ENCODE results near the gene SCAMP2.

Gene SCAMP2

DNA sequence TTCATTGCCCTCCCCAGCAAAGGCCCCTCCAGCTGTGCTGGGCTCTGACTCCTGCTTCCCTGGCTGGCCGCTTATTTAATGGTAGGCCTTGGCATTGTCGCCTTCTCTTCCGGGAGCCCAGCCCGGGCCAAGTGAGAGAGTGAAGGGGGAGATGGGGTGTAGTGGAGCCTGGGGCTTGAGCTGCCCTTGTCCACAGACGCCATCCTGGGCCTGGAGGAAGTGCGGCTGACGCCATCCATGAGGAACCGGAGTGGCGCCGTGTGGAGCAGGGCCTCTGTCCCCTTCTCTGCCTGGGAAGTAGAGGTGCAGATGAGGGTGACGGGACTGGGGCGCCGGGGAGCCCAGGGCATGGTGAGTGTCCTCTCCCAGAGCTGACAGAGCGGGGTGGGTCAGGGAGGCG is 57.2 kb downstream of the SCAMP2 start:
- H3K4me3 ChIP-seq (ENCODE audit: low read depth in 1 of 5, low read length in 5 of 5) = no peak overlapping the region
- peaks cover 4 to 29% (median 23%) of the 10 kb centered on the region in 5 donors for H3K27me3 ChIP-seq (ENCODE audit: control insufficient read depth in 5 of 5, insufficient read depth in 4 of 5, low read length in 5 of 5)
- H3K9ac ChIP-seq (ENCODE audit: low read length in 5 of 5) = no peak overlapping the region
- H3K4me1 ChIP-seq (ENCODE audit: control insufficient read depth in 5 of 5, insufficient read depth in 5 of 5, low read length in 5 of 5) = peaks cover 0 to 3% (median 0%) of the 10 kb centered on the region in 5 donors
- no peaks in the 10 kb centered on the region for H3K36me3 ChIP-seq (ENCODE audit: control insufficient read depth in 5 of 5, insufficient read depth in 5 of 5, low read length in 5 of 5)
- no peak overlapping the region for H3K27ac ChIP-seq (ENCODE audit: low read depth, low read length)
- H3K9me3 ChIP-seq (ENCODE audit: control insufficient read depth in 5 of 5, low read length in 5 of 5) = no peaks in the 10 kb centered on the region

DNA sequence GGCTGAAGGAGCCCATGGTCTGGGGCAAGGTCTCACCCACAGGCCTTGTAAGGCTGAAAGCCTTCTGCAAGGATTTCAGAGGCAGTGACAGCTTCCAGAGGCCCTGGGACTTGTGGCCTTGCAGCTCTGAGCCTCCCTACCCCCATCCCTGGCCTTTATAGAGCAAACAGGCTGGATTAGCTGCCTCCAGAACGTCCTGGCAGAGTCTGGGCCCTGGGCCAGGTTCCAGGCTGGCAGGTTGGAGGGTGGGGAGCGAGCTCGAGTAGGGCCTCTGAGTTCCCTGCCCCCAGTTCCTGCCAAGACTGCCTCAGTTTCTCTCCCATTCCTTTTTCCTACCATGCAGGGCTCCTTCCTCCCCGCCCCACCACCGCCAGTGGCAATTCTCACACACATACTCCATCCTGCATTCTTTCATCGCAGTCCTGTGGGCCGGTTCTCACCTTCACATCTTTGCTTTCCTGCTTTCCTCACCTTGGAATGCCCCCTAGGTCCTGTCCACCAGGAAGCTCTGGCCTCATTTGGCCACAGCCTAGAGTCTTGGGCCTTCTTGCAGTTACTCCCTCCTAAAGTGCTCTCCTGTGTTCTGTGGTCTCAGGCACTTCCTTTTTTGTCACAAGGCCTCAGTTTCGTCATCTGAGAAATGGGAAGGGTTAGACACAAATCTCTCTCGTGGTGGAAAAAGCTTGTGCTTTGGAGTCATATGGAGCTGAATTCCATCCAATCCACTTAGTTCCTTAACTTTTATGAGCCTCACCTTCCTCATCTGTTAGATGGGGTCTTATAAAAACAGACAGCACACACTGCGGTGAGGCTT is 57.8 kb downstream of the SCAMP2 start:
- no peak overlapping the region for H3K4me3 ChIP-seq (ENCODE audit: low read depth in 1 of 5, low read length in 5 of 5)
- H3K27ac ChIP-seq (ENCODE audit: low read depth, low read length) = no peak overlapping the region
- peaks cover 0 to 3% (median 0%) of the 10 kb centered on the region in 5 donors for H3K4me1 ChIP-seq (ENCODE audit: control insufficient read depth in 5 of 5, insufficient read depth in 5 of 5, low read length in 5 of 5)
- H3K36me3 ChIP-seq (ENCODE audit: control insufficient read depth in 5 of 5, insufficient read depth in 5 of 5, low read length in 5 of 5) = no peaks in the 10 kb centered on the region
- no peaks in the 10 kb centered on the region for H3K9me3 ChIP-seq (ENCODE audit: control insufficient read depth in 5 of 5, low read length in 5 of 5)
- no peak overlapping the region for H3K9ac ChIP-seq (ENCODE audit: low read length in 5 of 5)
- peaks cover 4 to 29% (median 23%) of the 10 kb centered on the region in 5 donors for H3K27me3 ChIP-seq (ENCODE audit: control insufficient read depth in 5 of 5, insufficient read depth in 4 of 5, low read length in 5 of 5)

DNA sequence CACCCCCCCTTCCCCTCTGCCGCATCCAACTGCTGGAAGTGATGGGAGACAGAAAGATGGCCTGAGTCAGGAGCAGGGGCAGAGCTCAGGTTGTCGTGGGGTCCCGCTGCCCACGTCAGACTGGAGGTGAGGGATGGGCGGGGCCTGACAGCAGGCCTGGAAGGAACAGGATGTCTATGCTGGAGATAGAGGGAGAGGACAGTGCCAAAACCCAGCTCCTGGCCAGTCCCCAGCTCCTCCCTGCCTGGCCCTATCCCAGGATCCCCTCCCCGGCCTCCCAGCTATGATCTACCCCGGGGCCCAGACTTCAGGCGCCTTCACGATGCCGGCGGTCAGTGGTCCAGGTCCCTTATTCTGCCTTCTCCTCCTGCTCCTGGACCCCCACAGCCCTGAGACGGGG is 60.6 kb downstream of the SCAMP2 start, which contains the start of gene LMAN1L:
Gene LMAN1L (plus strand): TSS at position 303 of the 400 bp plus-strand sequence. CDS start 20 bp downstream, at position 323.
- H3K4me1 ChIP-seq (ENCODE audit: control insufficient read depth in 5 of 5, insufficient read depth in 5 of 5, low read length in 5 of 5) = no peaks in the 10 kb centered on the region
- H3K36me3 ChIP-seq (ENCODE audit: control insufficient read depth in 5 of 5, insufficient read depth in 5 of 5, low read length in 5 of 5) = no peaks in the 10 kb centered on the region
- no peak within 1 kb of the TSS for H3K9ac ChIP-seq (ENCODE audit: low read length in 5 of 5)
- no peaks in the 10 kb centered on the region for H3K9me3 ChIP-seq (ENCODE audit: control insufficient read depth in 5 of 5, low read length in 5 of 5)
- H3K4me3 ChIP-seq (ENCODE audit: low read depth in 1 of 5, low read length in 5 of 5) = no peak within 1 kb of the TSS
- H3K27me3 ChIP-seq (ENCODE audit: control insufficient read depth in 5 of 5, insufficient read depth in 4 of 5, low read length in 5 of 5) = peaks cover 0 to 24% (median 12%) of the 10 kb centered on the region in 5 donors
- no peak within 1 kb of the TSS for H3K27ac ChIP-seq (ENCODE audit: low read depth, low read length)

DNA sequence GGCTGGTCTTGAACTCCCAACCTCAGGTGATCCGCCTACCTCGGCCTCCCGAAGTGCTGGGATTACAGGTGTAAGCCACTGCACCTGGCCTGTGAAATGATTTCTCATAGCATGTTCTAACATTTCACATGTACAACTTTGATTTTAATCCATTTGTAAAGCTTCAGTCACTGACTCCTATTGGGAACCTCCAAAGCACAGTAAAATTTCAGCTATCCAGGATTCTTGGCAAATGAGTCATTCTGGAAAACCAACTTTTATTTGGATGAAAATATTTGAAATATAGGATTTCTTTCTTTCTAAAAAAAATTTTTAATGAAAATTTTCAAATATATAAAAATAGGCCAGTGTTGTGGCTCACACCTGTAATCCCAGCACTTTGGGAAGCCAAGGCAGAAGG is 63.2 kb downstream of the SCAMP2 start:
- Histone ChIP-seq H3K4me1 (ENCODE audit: control insufficient read depth in 5 of 5, insufficient read depth in 5 of 5, low read length in 5 of 5) (no peaks in the 10 kb centered on the region), H3K9ac (ENCODE audit: low read length in 5 of 5) (no peak overlapping the region), H3K36me3 (ENCODE audit: control insufficient read depth in 5 of 5, insufficient read depth in 5 of 5, low read length in 5 of 5) (no peaks in the 10 kb centered on the region), H3K27ac (ENCODE audit: low read depth, low read length) (no peak overlapping the region), H3K4me3 (ENCODE audit: low read depth in 1 of 5, low read length in 5 of 5) (no peak overlapping the region), H3K27me3 (ENCODE audit: control insufficient read depth in 5 of 5, insufficient read depth in 4 of 5, low read length in 5 of 5) (peaks cover 0 to 12% (median 4%) of the 10 kb centered on the region in 5 donors), H3K9me3 (ENCODE audit: control insufficient read depth in 5 of 5, low read length in 5 of 5) (no peaks in the 10 kb centered on the region)

DNA sequence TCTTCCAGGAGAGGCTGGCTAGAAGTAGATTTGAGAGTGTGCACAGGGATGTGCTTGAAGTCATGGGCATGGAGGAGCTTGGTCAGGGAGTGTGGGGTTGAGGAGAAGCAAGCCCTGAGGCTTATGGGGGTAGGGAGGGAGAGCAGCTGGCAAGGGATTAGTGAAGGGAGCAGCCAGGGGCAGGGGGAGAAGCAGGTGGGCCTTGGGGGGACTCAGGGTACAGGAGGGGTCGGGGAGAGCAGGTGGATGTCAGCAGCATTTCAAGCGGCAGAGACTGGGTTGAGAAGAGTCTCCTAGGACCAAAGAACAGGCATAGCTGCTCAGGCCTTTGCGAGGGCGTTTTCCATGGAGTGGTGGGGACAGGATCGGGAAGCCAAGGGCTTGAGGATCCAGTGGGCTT is 63.9 kb downstream of the SCAMP2 start:
- H3K27ac ChIP-seq (ENCODE audit: low read depth, low read length) = no peak overlapping the region
- no peak overlapping the region for H3K9ac ChIP-seq (ENCODE audit: low read length in 5 of 5)
- no peaks in the 10 kb centered on the region for H3K4me1 ChIP-seq (ENCODE audit: control insufficient read depth in 5 of 5, insufficient read depth in 5 of 5, low read length in 5 of 5)
- H3K4me3 ChIP-seq (ENCODE audit: low read depth in 1 of 5, low read length in 5 of 5) = no peak overlapping the region
- H3K27me3 ChIP-seq (ENCODE audit: control insufficient read depth in 5 of 5, insufficient read depth in 4 of 5, low read length in 5 of 5) = peaks cover 0 to 12% (median 4%) of the 10 kb centered on the region in 5 donors
- H3K9me3 ChIP-seq (ENCODE audit: control insufficient read depth in 5 of 5, low read length in 5 of 5) = no peaks in the 10 kb centered on the region
- peaks cover 0 to 2% (median 1%) of the 10 kb centered on the region in 5 donors for H3K36me3 ChIP-seq (ENCODE audit: control insufficient read depth in 5 of 5, insufficient read depth in 5 of 5, low read length in 5 of 5)

DNA sequence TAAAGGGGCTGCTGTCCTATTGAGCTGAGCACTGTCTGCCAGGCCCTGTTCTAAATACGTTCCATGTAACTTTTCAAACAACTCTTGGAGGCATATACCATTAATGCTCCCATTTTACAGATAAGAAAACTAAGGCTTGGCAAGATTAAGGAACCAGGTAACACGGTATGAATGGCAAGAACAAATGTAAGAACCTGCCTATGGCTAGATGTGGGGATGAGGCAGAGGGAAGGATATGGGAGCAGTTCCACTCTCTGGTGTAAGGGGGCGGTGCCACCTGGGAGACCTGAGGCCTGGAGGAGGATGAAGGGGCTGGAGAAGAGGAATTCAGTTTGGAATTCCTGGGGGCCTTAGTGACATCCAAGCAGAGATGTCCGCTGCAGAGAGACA is 64.3 kb downstream of the SCAMP2 start:
- Histone ChIP-seq H3K4me3 (ENCODE audit: low read depth in 1 of 5, low read length in 5 of 5) (no peak overlapping the region), H3K27me3 (ENCODE audit: control insufficient read depth in 5 of 5, insufficient read depth in 4 of 5, low read length in 5 of 5) (peaks cover 0 to 12% (median 4%) of the 10 kb centered on the region in 5 donors), H3K4me1 (ENCODE audit: control insufficient read depth in 5 of 5, insufficient read depth in 5 of 5, low read length in 5 of 5) (no peaks in the 10 kb centered on the region), H3K27ac (ENCODE audit: low read depth, low read length) (no peak overlapping the region), H3K9me3 (ENCODE audit: control insufficient read depth in 5 of 5, low read length in 5 of 5) (no peaks in the 10 kb centered on the region), H3K36me3 (ENCODE audit: control insufficient read depth in 5 of 5, insufficient read depth in 5 of 5, low read length in 5 of 5) (peaks cover 3 to 6% (median 6%) of the 10 kb centered on the region in 5 donors), H3K9ac (ENCODE audit: low read length in 5 of 5) (no peak overlapping the region)

DNA sequence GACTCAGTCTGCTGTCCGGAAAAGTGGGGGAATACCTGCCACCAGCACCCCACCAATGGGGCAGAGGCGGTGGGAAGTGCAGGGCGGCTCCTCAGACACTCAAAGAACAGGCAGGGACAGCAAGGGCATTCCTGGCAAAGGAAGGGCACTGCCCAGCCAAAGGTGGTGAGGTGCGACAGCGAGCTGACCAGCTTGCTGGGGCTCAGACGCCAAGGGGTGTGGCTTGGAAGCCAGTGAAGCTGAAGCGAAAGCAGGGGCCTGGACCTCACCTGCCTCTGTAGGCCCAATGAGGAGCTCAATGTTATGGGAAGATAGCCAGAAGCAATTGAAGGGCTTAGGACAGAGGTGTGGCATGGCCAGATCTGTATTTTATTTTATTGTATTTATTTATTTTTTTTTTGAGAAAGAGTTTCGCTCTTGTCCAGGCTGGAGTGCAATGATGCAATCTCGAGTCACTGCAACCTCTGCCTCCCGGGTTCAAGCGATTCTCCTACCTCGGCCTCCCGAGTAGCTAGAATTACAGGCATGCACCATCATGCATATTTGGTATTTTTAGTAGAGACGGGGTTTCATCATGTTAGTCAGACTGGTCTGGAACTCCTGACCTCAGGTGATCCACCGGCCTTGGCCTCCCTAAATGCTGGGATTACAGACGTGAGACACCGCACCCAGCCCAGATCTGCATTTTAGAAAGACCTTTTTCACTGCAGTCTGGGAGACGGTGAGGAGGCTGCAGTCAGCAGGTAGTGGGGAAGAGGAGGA is 64.9 kb downstream of the SCAMP2 start:
- Histone ChIP-seq H3K27ac (ENCODE audit: low read depth, low read length) (no peak overlapping the region), H3K9ac (ENCODE audit: low read length in 5 of 5) (no peak overlapping the region), H3K4me1 (ENCODE audit: control insufficient read depth in 5 of 5, insufficient read depth in 5 of 5, low read length in 5 of 5) (no peaks in the 10 kb centered on the region)

DNA sequence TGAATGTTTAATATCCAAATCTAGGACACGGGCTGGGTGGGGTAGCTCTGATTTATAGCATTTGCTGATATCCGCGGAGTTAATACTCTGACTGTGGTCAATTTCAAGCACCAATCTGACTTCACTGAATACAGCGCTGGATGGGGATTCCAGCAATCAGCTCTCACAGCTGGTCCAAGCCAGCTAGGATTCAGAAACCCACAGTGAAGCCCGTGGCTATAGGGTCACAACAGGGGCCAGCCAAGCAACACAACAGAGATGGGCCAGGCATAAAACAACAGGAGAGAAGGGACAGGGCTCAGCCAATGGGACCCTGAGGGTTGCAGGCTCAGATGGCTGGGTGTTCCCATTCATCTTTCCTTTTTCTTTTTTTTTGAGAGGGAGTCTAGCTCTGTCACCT is 65.9 kb downstream of the SCAMP2 start:
- no peak overlapping the region for H3K4me3 ChIP-seq (ENCODE audit: low read depth in 1 of 5, low read length in 5 of 5)
- H3K36me3 ChIP-seq (ENCODE audit: control insufficient read depth in 5 of 5, insufficient read depth in 5 of 5, low read length in 5 of 5) = peaks cover 3 to 21% (median 21%) of the 10 kb centered on the region in 5 donors

More for the DNA sequence above, 64.9 kb downstream of the SCAMP2 start:
- H3K4me3 ChIP-seq (ENCODE audit: low read depth in 1 of 5, low read length in 5 of 5) = no peak overlapping the region
- peaks cover 0 to 12% (median 3%) of the 10 kb centered on the region in 5 donors for H3K27me3 ChIP-seq (ENCODE audit: control insufficient read depth in 5 of 5, insufficient read depth in 4 of 5, low read length in 5 of 5)
- H3K9me3 ChIP-seq (ENCODE audit: control insufficient read depth in 5 of 5, low read length in 5 of 5) = no peaks in the 10 kb centered on the region
- H3K36me3 ChIP-seq (ENCODE audit: control insufficient read depth in 5 of 5, insufficient read depth in 5 of 5, low read length in 5 of 5) = peaks cover 3 to 12% (median 11%) of the 10 kb centered on the region in 5 donors

DNA sequence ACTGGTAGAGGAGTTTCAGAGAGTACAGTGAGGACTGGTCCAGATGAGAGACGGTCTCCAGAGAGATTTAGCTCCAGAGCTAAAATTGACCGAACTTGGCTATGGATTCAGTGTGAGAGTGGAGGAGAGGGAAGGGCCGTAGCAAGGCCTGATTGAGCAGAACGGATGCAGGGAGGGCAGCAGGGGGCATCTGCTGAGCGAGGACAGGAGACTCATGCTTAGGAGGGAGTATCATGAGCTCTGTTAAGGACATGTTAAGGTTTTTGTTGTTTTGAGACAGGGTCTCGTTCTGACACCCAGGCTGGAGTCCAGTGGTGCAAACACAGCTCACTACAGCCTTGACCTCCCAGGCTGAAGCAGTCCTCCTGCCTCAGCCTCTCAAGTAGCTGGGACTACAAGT is 68.2 kb downstream of the SCAMP2 start:
- H3K36me3 ChIP-seq (ENCODE audit: control insufficient read depth in 5 of 5, insufficient read depth in 5 of 5, low read length in 5 of 5) = peaks cover 3 to 42% (median 38%) of the 10 kb centered on the region in 5 donors
- peaks cover 0 to 5% (median 0%) of the 10 kb centered on the region in 5 donors for H3K27me3 ChIP-seq (ENCODE audit: control insufficient read depth in 5 of 5, insufficient read depth in 4 of 5, low read length in 5 of 5)
- H3K4me1 ChIP-seq (ENCODE audit: control insufficient read depth in 5 of 5, insufficient read depth in 5 of 5, low read length in 5 of 5) = peaks cover 1 to 8% (median 5%) of the 10 kb centered on the region in 5 donors

More for the DNA sequence above, 65.9 kb downstream of the SCAMP2 start:
- Histone ChIP-seq H3K9ac (ENCODE audit: low read length in 5 of 5) (no peak overlapping the region), H3K27ac (ENCODE audit: low read depth, low read length) (no peak overlapping the region), H3K27me3 (ENCODE audit: control insufficient read depth in 5 of 5, insufficient read depth in 4 of 5, low read length in 5 of 5) (peaks cover 0 to 5% (median 0%) of the 10 kb centered on the region in 5 donors), H3K9me3 (ENCODE audit: control insufficient read depth in 5 of 5, low read length in 5 of 5) (no peaks in the 10 kb centered on the region), H3K4me1 (ENCODE audit: control insufficient read depth in 5 of 5, insufficient read depth in 5 of 5, low read length in 5 of 5) (no peaks in the 10 kb centered on the region)

More for the DNA sequence above, 68.2 kb downstream of the SCAMP2 start:
- no peaks in the 10 kb centered on the region for H3K9me3 ChIP-seq (ENCODE audit: control insufficient read depth in 5 of 5, low read length in 5 of 5)
- no peak overlapping the region for H3K4me3 ChIP-seq (ENCODE audit: low read depth in 1 of 5, low read length in 5 of 5)
- no peak overlapping the region for H3K27ac ChIP-seq (ENCODE audit: low read depth, low read length)
- no peak overlapping the region for H3K9ac ChIP-seq (ENCODE audit: low read length in 5 of 5)
